Cortex of kidney (tissue), 1 donor: ENCODE data around the gene RUNDC1.

Source experiments
- DNase-seq: peaks from one replicate; lab custom pipeline; 2025; lab: John Stamatoyannopoulos, UW

The RUNDC1 gene

DNA sequence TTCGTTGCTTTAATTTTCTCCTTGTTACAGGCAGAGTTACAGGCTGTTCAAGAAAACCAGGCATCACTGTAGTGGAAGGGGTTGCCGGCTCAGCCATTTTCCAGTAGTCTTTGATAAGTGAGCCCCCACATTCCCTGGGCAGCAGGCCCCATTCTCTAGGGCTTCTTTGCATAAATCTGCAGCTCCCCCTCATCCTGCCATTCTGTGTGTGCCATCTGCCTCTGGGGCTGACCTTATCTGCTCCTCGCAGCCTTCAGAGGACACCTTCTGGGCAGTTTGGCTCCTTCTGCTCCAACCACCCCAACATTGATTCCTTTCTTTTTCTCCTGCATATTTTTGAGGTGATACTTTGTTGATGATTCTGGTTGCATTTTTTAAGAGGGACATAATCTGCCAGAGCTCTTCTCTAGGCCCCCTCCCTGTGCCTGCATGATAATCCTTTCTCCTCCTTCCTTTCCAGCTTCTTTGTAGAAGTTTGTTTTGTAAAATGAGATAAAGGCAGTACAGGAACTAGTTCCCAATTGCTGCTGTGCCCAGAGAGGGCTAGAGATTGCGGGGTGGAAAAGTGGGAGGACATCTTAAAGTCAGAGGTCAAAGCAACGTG is 61.8 kb downstream of the RUNDC1 start:
- DNase-seq = no peak
